ENCODE measurements around the gene PRKD2.

GRCh38 chr19:46737761-46738171 is 20.9 kb upstream of the PRKD2 start:
- TF ChIP-seq POLR2AphosphoS5 (IDR thresholded peaks at IDR 0.05) (no peak), EP300 (IDR thresholded peaks at IDR 0.05) (no peak)
